HL-60 (cell line): ENCODE data around the gene MGAT5.

Experiments
- DNase-seq, 2 experiments: peaks; one replicate each; pipeline ENCODE4 v3.0.0-alpha.2; 2010 to 2020; ENCODE audit warnings: low read depth in 1 of 2, low spot score in 1 of 2
- H3K27ac ChIP-seq: fragments of 250-450 bp; sonication (Bioruptor Pico); replicated peaks from 2 replicates; pipeline ENCODE4 v1.5.1; 2020; ENCODE audit warnings: mild to moderate bottlenecking, moderate library complexity
- H3K27me3 ChIP-seq: fragments of 250-450 bp; sonication (Bioruptor Pico); 2 replicates; pipeline ENCODE4 v1.5.1; 2021; ENCODE audit warnings: mild to moderate bottlenecking, moderate library complexity; ENCODE audit not compliant: insufficient read depth, poor library complexity, severe bottlenecking
- H3K4me3 ChIP-seq: replicated peaks from 2 replicates; pipeline ENCODE4 v1.5.1; 2011; ENCODE audit warnings: mild to moderate bottlenecking, control low read depth, low read length; ENCODE audit not compliant: insufficient read depth
- GABPA ChIP-seq: IDR thresholded peaks from 2 replicates; pipeline ENCODE4 v1.6.1; 2012; ENCODE audit warnings: low read depth
- POLR2AphosphoS5 ChIP-seq: IDR thresholded peaks from 2 replicates; pipeline ENCODE4 v1.6.1; 2012; ENCODE audit warnings: low read depth
- SPI1 ChIP-seq: IDR thresholded peaks from 2 replicates; pipeline ENCODE4 v1.6.1; 2012; ENCODE audit warnings: low read depth, mild to moderate bottlenecking, borderline replicate concordance
- TF ChIP-seq, protein P1 (sequence below): IDR thresholded peaks from one replicate; pipeline ENCODE4 v1.5.1; 2011; ENCODE audit warnings: low read length, control low read depth, inconsistent platforms; ENCODE audit not compliant: insufficient read depth
- TF ChIP-seq, protein P2 (sequence below): IDR thresholded peaks from 2 replicates; pipeline ENCODE4 v1.6.1; 2012; ENCODE audit warnings: low read depth; ENCODE audit not compliant: insufficient replicate concordance

The MGAT5 gene

GRCh38 chr2:134491771-134492441 is 238.0 kb downstream of the MGAT5 start:
- H3K27ac ChIP-seq, result no peak overlapping the region
- H3K4me3 ChIP-seq, result no peak overlapping the region
- H3K27me3 ChIP-seq, result peaks cover 11% of the 10 kb centered on the region
- no peak for TF ChIP-seq POLR2AphosphoS5
- TF ChIP-seq, protein P1, sequence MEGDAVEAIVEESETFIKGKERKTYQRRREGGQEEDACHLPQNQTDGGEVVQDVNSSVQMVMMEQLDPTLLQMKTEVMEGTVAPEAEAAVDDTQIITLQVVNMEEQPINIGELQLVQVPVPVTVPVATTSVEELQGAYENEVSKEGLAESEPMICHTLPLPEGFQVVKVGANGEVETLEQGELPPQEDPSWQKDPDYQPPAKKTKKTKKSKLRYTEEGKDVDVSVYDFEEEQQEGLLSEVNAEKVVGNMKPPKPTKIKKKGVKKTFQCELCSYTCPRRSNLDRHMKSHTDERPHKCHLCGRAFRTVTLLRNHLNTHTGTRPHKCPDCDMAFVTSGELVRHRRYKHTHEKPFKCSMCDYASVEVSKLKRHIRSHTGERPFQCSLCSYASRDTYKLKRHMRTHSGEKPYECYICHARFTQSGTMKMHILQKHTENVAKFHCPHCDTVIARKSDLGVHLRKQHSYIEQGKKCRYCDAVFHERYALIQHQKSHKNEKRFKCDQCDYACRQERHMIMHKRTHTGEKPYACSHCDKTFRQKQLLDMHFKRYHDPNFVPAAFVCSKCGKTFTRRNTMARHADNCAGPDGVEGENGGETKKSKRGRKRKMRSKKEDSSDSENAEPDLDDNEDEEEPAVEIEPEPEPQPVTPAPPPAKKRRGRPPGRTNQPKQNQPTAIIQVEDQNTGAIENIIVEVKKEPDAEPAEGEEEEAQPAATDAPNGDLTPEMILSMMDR, result no peak
- no peak for DNase-seq

DNA sequence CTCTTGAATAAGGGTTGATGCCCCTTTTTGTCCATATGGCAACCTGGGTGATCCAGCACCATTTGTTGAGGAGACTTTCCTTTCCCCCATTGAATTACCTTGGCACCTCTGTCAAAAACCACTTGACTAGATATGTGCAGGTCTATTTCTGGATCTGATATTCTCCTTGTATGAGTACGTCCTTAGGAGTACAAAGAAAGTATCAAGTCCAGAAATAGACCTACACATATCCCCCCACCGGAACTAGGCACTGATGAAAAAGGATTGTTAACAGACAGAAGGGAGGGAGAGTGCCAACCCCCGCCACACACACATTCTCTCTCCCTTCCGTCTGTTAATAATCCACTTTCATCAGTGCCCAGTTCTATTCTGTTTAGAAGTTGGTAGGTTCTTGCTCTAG is 239.9 kb downstream of the MGAT5 start:
- DNase-seq, result no peak
- Histone ChIP-seq H3K27me3 (peaks cover 5% of the 10 kb centered on the region), H3K27ac (no peak overlapping the region), H3K4me3 (no peak overlapping the region)
- TF ChIP-seq POLR2AphosphoS5, result no peak
- no peak for TF ChIP-seq SPI1
- TF ChIP-seq, protein P2, sequence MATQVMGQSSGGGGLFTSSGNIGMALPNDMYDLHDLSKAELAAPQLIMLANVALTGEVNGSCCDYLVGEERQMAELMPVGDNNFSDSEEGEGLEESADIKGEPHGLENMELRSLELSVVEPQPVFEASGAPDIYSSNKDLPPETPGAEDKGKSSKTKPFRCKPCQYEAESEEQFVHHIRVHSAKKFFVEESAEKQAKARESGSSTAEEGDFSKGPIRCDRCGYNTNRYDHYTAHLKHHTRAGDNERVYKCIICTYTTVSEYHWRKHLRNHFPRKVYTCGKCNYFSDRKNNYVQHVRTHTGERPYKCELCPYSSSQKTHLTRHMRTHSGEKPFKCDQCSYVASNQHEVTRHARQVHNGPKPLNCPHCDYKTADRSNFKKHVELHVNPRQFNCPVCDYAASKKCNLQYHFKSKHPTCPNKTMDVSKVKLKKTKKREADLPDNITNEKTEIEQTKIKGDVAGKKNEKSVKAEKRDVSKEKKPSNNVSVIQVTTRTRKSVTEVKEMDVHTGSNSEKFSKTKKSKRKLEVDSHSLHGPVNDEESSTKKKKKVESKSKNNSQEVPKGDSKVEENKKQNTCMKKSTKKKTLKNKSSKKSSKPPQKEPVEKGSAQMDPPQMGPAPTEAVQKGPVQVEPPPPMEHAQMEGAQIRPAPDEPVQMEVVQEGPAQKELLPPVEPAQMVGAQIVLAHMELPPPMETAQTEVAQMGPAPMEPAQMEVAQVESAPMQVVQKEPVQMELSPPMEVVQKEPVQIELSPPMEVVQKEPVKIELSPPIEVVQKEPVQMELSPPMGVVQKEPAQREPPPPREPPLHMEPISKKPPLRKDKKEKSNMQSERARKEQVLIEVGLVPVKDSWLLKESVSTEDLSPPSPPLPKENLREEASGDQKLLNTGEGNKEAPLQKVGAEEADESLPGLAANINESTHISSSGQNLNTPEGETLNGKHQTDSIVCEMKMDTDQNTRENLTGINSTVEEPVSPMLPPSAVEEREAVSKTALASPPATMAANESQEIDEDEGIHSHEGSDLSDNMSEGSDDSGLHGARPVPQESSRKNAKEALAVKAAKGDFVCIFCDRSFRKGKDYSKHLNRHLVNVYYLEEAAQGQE, result no peak
- TF ChIP-seq, protein P1, result no peak
- no peak for TF ChIP-seq GABPA

- Histone ChIP-seq H3K4me3 (no peak overlapping the region), H3K27me3 (no peaks in the 10 kb centered on the region), H3K27ac (no peak overlapping the region)
- TF ChIP-seq, protein P1, result no peak
- TF ChIP-seq, protein P2, result no peak
- no peak for TF ChIP-seq POLR2AphosphoS5
- TF ChIP-seq SPI1, result no peak
- TF ChIP-seq GABPA, result no peak
- no peak for DNase-seq
Observed at GRCh38 chr2:134498654-134499053, 244.8 kb downstream of the MGAT5 start.
